Tracheal epithelial cell (primary cell): ENCODE data around the gene VASH2. TPM values are rescaled to one million over a fixed set of nuclear protein-coding genes. Genes with fewer than 3 reads are reported as not detected.

Experiments used
- total RNA-seq: library from RNA; depleted of rRNA; stranded (reverse); fragments of >200 nt; gene quantifications from 2 replicates; pipeline ENCODE4 v1.2.1, GENCODE V29; 2014

VASH2 gene
- 0.24 TPM in 1 of 2 replicates, not detected in the other for total RNA-seq

GRCh38 chr1:212950243-212951125 lies at the start of gene VASH2:
Gene VASH2, plus strand, starts transcription at chr1:212950541. Its CDS starts 1,002 bp downstream, at chr1:212951543.

GRCh38 chr1:213015099-213016050 lies 65.0 kb downstream of the VASH2 start, which contains the start of gene ANGEL2:
Gene ANGEL2, minus strand, starts transcription at chr1:213015867. Its CDS starts 196 bp downstream, at chr1:213015671.

Other genes with a start within 250 kb of the VASH2 start
- 19.0 and 27.5 TPM in 2 replicates for gene NSL1, start 158.8 kb upstream of the VASH2 start, total RNA-seq
- 8.0 and 19.4 TPM in 2 replicates for gene TATDN3, start 158.6 kb upstream of the VASH2 start, total RNA-seq
- not detected in 2 replicates for gene SPATA45, start 102.9 kb upstream of the VASH2 start, total RNA-seq
- 10.9 and 12.0 TPM in 2 replicates for gene FLVCR1, start 92.3 kb upstream of the VASH2 start, total RNA-seq
- gene ANGEL2, start 65.3 kb downstream of the VASH2 start, total RNA-seq: 22.7 and 35.0 TPM in 2 replicates
- gene RPS6KC1, start 100.7 kb downstream of the VASH2 start, total RNA-seq: 13.0 and 17.8 TPM in 2 replicates